Type B pancreatic cell (in vitro differentiated cells): ENCODE results near the gene SORD. TPM values are rescaled to one million over a fixed set of nuclear protein-coding genes. Genes with fewer than 3 reads are reported as not detected.

Source experiments
- DNase-seq: peaks from one replicate; pipeline ENCODE4 v3.0.0; 2021; ENCODE audit warnings: mixed read lengths; ENCODE audit not compliant: unreplicated experiment; ENCODE audit errors: extremely low spot score
- H3K27ac Mint-ChIP-seq: 2 replicates; pipeline ENCODE4 v1.8.0; 2021; ENCODE audit warnings: mild to moderate bottlenecking, mixed read lengths
- H3K27me3 Mint-ChIP-seq: 2 replicates; pipeline ENCODE4 v1.8.0; 2021; ENCODE audit warnings: mixed read lengths
- H3K36me3 Mint-ChIP-seq: 2 replicates; pipeline ENCODE4 v1.8.0; 2021; ENCODE audit warnings: mixed read lengths
- H3K4me1 Mint-ChIP-seq: one replicate; pipeline ENCODE4 v1.8.0; 2021; ENCODE audit warnings: mixed read lengths; ENCODE audit not compliant: unreplicated experiment
- H3K4me3 Mint-ChIP-seq: 2 replicates; pipeline ENCODE4 v1.8.0; 2021; ENCODE audit warnings: mild to moderate bottlenecking, mixed read lengths
- H3K9me3 Mint-ChIP-seq: 2 replicates; pipeline ENCODE4 v1.8.0; 2021; ENCODE audit warnings: mixed read lengths
- total RNA-seq: library from RNA; stranded (reverse); gene quantifications from 2 replicates; pipeline ENCODE4 v1.2.1, GENCODE V29; 2021; ENCODE audit warnings: low replicate concordance
- TF ChIP-seq, protein P1 (sequence below): fragments of 200-600 bp; sonication (generic); conservative IDR thresholded peaks from 2 replicates; pipeline ENCODE4 v1.5.0; 2021; ENCODE audit warnings: antibody characterized with exemption, mild to moderate bottlenecking

SORD gene
- total RNA-seq, 1 donor from 2014 or later = 58.7 TPM

DNA sequence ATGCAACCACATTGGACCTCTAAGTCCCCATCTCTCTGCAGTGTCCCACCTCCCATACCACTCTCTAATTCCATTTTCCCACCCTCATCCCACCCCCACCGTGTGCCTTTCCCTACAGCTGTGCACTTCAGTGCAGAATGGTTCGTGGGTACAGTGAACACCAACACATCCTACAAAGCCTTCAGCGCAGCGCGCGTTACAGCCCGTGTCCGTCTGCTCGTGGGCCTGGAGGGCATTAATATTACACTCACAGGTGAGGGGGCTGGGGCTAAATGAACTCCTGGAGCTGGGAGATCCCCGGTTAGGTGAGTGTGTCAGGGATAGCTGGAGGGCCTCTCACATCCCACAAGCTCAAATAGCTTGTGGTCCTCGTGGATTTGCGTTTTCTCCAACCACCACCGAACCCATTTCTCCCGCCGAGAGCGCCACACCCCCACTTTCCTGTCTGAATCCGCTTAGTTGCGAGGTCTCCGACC lies 93.0 kb downstream of the SORD start:
- Mint-ChIP-seq H3K36me3 (peaks cover 3% of the 10 kb centered on the region), H3K27ac (no peak overlapping the region), H3K27me3 (peaks cover 67% of the 10 kb centered on the region), H3K4me3 (no peak overlapping the region), H3K9me3 (peaks cover 6% of the 10 kb centered on the region), H3K4me1 (peaks cover 7% of the 10 kb centered on the region)
- TF ChIP-seq, protein P1, sequence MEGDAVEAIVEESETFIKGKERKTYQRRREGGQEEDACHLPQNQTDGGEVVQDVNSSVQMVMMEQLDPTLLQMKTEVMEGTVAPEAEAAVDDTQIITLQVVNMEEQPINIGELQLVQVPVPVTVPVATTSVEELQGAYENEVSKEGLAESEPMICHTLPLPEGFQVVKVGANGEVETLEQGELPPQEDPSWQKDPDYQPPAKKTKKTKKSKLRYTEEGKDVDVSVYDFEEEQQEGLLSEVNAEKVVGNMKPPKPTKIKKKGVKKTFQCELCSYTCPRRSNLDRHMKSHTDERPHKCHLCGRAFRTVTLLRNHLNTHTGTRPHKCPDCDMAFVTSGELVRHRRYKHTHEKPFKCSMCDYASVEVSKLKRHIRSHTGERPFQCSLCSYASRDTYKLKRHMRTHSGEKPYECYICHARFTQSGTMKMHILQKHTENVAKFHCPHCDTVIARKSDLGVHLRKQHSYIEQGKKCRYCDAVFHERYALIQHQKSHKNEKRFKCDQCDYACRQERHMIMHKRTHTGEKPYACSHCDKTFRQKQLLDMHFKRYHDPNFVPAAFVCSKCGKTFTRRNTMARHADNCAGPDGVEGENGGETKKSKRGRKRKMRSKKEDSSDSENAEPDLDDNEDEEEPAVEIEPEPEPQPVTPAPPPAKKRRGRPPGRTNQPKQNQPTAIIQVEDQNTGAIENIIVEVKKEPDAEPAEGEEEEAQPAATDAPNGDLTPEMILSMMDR = no peak
- no peak for DNase-seq

DNA sequence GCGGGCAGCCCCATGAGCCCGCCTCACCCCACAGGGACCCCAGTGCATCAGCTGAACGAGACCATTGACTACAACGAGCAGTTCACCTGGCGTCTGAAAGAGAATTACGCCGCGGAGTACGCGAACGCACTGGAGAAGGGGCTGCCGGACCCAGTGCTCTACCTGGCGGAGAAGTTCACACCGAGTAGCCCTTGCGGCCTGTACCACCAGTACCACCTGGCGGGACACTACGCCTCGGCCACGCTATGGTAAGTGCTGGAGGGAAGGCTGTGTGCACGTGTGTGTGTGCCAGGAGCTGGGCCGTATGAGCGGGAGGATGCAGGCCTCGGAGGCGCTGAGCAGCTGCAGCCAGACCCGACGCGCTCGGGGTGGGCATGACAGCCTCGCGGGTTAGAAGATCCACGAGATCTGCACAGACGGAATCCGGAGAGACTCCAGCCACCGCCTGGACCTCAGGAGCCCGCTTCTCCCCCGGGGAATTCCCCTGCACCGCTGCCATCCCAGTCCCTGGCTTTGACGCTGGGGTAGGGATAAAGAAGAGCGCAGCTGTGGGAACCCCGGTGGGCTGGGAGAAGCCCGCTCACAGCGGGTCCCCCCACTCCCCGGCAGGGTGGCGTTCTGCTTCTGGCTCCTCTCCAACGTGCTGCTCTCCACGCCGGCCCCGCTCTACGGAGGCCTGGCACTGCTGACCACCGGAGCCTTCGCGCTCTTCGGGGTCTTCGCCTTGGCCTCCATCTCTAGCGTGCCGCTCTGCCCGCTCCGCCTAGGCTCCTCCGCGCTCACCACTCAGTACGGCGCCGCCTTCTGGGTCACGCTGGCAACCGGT lies 93.7 kb downstream of the SORD start:
- Mint-ChIP-seq H3K27me3 (peaks cover 68% of the 10 kb centered on the region), H3K9me3 (peaks cover 6% of the 10 kb centered on the region), H3K27ac (no peak overlapping the region), H3K36me3 (peaks cover 3% of the 10 kb centered on the region), H3K4me3 (no peak overlapping the region), H3K4me1 (peaks cover 8% of the 10 kb centered on the region)
- DNase-seq = no peak
- TF ChIP-seq, protein P1 = no peak

DNA sequence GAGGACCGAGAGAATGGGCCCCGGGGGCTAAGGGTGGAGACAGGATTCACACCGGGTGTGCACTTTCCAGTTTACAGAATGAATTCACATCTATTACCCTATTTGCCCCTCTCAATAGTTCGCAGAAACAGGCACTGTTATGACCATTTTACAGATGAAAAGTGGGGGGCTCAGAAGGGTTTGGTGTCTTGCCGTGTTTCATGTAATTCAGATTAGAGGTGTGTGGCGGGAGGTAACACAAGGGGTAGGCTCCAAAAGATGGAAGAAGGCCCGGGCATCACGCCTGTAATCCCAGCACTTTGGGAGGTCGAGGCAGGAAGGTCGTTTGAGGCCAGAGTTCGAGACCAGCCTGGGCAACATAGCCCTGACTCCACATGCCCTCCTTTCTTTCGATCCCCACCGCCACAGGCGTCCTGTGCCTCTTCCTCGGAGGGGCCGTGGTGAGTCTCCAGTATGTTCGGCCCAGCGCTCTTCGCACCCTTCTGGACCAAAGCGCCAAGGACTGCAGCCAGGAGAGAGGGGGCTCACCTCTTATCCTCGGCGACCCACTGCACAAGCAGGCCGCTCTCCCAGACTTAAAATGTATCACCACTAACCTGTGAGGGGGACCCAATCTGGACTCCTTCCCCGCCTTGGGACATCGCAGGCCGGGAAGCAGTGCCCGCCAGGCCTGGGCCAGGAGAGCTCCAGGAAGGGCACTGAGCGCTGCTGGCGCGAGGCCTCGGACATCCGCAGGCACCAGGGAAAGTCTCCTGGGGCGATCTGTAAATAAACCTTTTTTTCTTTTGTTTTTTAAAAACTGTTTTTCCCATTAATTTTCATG lies 94.5 kb downstream of the SORD start:
- peaks cover 3% of the 10 kb centered on the region for H3K36me3 Mint-ChIP-seq
- peak overlapping the region; percentile 68 for H3K4me3 Mint-ChIP-seq
- peaks cover 6% of the 10 kb centered on the region for H3K9me3 Mint-ChIP-seq
- no peak for DNase-seq
- TF ChIP-seq, protein P1 = no peak
- peaks cover 60% of the 10 kb centered on the region for H3K27me3 Mint-ChIP-seq
- peak overlapping the region; percentile 45 for H3K27ac Mint-ChIP-seq
- peaks cover 11% of the 10 kb centered on the region for H3K4me1 Mint-ChIP-seq

DNA sequence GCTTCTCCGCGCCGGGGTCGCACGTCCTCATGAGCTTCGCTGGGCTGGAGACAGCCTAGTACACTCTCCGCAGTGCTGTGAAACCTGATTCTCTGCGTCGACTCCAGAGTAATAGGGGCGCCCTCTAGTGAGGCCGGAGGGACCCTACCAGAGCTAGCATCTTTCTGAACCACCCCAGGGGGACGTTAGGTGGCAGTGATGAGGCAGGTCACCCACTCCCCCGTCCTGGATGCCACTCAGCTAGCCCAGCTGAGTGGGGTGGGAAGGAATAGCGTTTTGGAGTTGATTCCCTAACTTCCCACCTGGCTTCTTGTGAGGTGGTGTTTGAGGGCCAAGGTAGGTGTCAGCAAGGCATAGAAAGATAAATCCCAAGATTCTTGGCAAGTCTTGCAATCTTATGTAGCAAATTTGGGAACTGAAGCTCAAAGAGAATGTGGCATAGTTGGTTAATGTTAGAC lies 95.2 kb downstream of the SORD start:
- peaks cover 56% of the 10 kb centered on the region for H3K27me3 Mint-ChIP-seq
- H3K9me3 Mint-ChIP-seq = peaks cover 6% of the 10 kb centered on the region
- peak overlapping the region; percentile 45 for H3K27ac Mint-ChIP-seq
- H3K36me3 Mint-ChIP-seq = peaks cover 3% of the 10 kb centered on the region
- H3K4me3 Mint-ChIP-seq = peak overlapping the region; percentile 68
- peaks cover 11% of the 10 kb centered on the region for H3K4me1 Mint-ChIP-seq
- TF ChIP-seq, protein P1 = peak; percentile 98
- DNase-seq = peak; percentile 87

DNA sequence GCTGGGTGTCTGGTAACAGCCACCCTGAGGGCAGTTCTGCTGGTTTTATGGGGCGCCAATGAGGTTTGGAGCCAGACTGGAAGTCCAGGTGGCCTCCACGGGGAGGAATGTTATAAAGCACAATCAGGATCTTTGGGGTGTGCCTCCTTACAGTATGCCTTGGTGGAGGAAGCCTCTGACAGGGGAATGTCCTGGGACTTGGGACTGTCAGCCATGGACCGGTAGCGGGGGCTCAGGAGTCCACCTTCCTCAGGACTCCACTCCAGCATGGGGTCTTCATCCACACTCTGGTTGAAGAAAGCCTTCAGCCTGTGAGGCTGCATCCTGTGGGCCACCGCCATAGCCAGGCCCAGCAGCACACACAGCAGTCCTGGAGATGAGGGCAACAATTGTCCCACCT lies 96.0 kb downstream of the SORD start:
- H3K4me1 Mint-ChIP-seq = peaks cover 11% of the 10 kb centered on the region
- no peak for DNase-seq
- peaks cover 3% of the 10 kb centered on the region for H3K36me3 Mint-ChIP-seq
- H3K27me3 Mint-ChIP-seq = peaks cover 56% of the 10 kb centered on the region
- no peak overlapping the region for H3K27ac Mint-ChIP-seq
- TF ChIP-seq, protein P1 = no peak
- H3K4me3 Mint-ChIP-seq = no peak overlapping the region
- peaks cover 6% of the 10 kb centered on the region for H3K9me3 Mint-ChIP-seq
